Uterus (tissue), 2 donors: ENCODE measurements around the gene FOXN3.

Source experiments
- CTCF ChIP-seq, 4 experiments: fragments of 200-600 bp in 2 of 4; fragments of 450-650 bp in 2 of 4; sonication (generic) in 2 of 4; IDR thresholded peaks; one replicate each; pipeline ENCODE4 v1.5.1; 2016 to 2019; ENCODE audit warnings: antibody characterized with exemption in 4 of 4, mild to moderate bottlenecking in 2 of 4, moderate library complexity in 1 of 4
- POLR2A ChIP-seq, 2 donors: fragments of 450-650 bp; IDR thresholded peaks; one replicate each; pipeline ENCODE4 v1.6.1; 2016; ENCODE audit warnings: antibody characterized with exemption in 2 of 2, mild to moderate bottlenecking in 1 of 2, moderate library complexity in 1 of 2

- TF ChIP-seq POLR2A (IDR thresholded peaks at IDR 0.05) = no peak
- TF ChIP-seq CTCF (IDR thresholded peaks at IDR 0.05) = no peak
Observed at GRCh38 chr14:89357655-89358297, 59.3 kb downstream of the FOXN3 start.
